ENCODE measurements around the gene DSG3.

DNA sequence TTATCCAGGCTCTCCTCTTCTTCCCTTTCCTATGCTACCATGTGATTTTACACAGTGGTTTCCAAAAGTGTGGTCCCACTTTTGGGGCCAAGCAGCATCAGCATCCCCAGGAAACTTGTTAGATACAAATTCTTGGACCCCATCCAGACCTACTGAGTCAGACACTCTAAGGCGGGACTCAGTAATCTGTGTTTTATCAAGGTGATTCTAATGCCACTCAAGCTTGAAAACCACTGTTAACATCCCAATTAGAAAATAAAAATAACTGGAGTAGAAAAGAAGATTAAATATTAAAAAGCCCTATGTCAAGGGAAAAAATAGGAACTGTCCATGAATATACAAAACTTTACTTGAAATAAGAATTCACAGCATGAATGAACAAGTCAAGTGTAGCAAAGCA lies 61.2 kb downstream of the DSG3 start:
- TF ChIP-seq, protein P1, sequence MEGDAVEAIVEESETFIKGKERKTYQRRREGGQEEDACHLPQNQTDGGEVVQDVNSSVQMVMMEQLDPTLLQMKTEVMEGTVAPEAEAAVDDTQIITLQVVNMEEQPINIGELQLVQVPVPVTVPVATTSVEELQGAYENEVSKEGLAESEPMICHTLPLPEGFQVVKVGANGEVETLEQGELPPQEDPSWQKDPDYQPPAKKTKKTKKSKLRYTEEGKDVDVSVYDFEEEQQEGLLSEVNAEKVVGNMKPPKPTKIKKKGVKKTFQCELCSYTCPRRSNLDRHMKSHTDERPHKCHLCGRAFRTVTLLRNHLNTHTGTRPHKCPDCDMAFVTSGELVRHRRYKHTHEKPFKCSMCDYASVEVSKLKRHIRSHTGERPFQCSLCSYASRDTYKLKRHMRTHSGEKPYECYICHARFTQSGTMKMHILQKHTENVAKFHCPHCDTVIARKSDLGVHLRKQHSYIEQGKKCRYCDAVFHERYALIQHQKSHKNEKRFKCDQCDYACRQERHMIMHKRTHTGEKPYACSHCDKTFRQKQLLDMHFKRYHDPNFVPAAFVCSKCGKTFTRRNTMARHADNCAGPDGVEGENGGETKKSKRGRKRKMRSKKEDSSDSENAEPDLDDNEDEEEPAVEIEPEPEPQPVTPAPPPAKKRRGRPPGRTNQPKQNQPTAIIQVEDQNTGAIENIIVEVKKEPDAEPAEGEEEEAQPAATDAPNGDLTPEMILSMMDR (IDR thresholded peaks at IDR 0.05) = no peak
- no peak for TF ChIP-seq POLR2A (IDR thresholded peaks at IDR 0.05)
